ENCODE data around the gene ELAVL3. TPM values are rescaled to one million over a fixed set of nuclear protein-coding genes. Genes with fewer than 3 reads are reported as not detected.
"Not testable (repeated sequence)": the region's sequence is repeated elsewhere in the genome, so short reads cannot be mapped to it uniquely, and the experiment has no call there.

ELAVL3 gene
- total RNA-seq, 2 experiments from 2014 or later: not detected

GRCh38 chr19:11495481-11495880 is 14.6 kb upstream of the ELAVL3 start:
- ChIA-PET POLR2A (no interaction called here), CTCF (interaction anchor here (0.7 to 1.7 kb wide), 3 partner anchors 13 to 68 kb away, joined by 3 to 4 read pairs (median 3); no protein-coding TSS in a partner anchor)

GRCh38 chr19:11494634-11495285 is 13.9 kb upstream of the ELAVL3 start:
- POLR2A ChIA-PET: no interaction called here
- CTCF ChIA-PET: interaction anchor here (1.1 to 1.7 kb wide), 3 partner anchors 9 to 69 kb away, joined by 3 to 4 read pairs (median 3); no protein-coding TSS in a partner anchor

- ChIA-PET POLR2A (no interaction called here), CTCF (no interaction called here)
These were observed 8.5 kb upstream of the ELAVL3 start for GRCh38 chr19:11489378-11489777.

- CTCF ChIA-PET: no interaction called here
- POLR2A ChIA-PET: no interaction called here
These were observed 6.0 kb upstream of the ELAVL3 start for GRCh38 chr19:11486661-11487503.

- ChIA-PET POLR2A (no interaction called here), CTCF (interaction anchor here (0.8 to 1.3 kb wide), 4 partner anchors 9 to 103 kb away, joined by 3 to 5 read pairs (median 3); no protein-coding TSS in a partner anchor)
These were observed 4.5 kb upstream of the ELAVL3 start for GRCh38 chr19:11485245-11485837.

GRCh38 chr19:11483366-11484111 is 2.7 kb upstream of the ELAVL3 start:
- ChIA-PET CTCF (interaction anchor here (0.6 to 1.9 kb wide), 29 partner anchors 9 to 522 kb away, joined by 3 to 29 read pairs (median 4); partner anchors contain the start of genes ELOF1, EPOR, ODAD3 and PRKCSH), POLR2A (interaction anchor here (0.8 to 1.3 kb wide), 3 partner anchors 77 to 110 kb away, joined by 3 to 9 read pairs (median 3); no protein-coding TSS in a partner anchor)

GRCh38 chr19:11482384-11483050 is 1.7 kb upstream of the ELAVL3 start:
- POLR2A ChIA-PET: interaction anchor here (0.6 to 1.3 kb wide), 8 partner anchors 30 to 740 kb away, joined by 3 to 17 read pairs (median 4); no protein-coding TSS in a partner anchor
- CTCF ChIA-PET: interaction anchor here (0.6 to 1.9 kb wide), 43 partner anchors 8 to 521 kb away, joined by 3 to 29 read pairs (median 3); partner anchors contain the start of genes ECSIT, ELOF1, EPOR and ODAD3

GRCh38 chr19:11481534-11482383 is 913 bp upstream of the ELAVL3 start:
- CTCF ChIA-PET: interaction anchor here (0.6 to 1.9 kb wide), 34 partner anchors 8 to 290 kb away, joined by 3 to 29 read pairs (median 4); partner anchors contain the start of genes ECSIT, EPOR, ODAD3 and PRKCSH
- POLR2A ChIA-PET: interaction anchor here (0.8 to 1.3 kb wide), 4 partner anchors 29 to 143 kb away, joined by 3 to 17 read pairs (median 7); no protein-coding TSS in a partner anchor

- CTCF ChIA-PET: no interaction called here
- POLR2A ChIA-PET: no interaction called here
These were observed 740 bp downstream of the ELAVL3 start for GRCh38 chr19:11479898-11480714.

GRCh38 chr19:11479090-11479897 is 1.6 kb downstream of the ELAVL3 start:
- ChIA-PET CTCF (no interaction called here), POLR2A (no interaction called here)

GRCh38 chr19:11478167-11479089 is 2.4 kb downstream of the ELAVL3 start:
- ChIA-PET POLR2A (interaction anchor here (0.5 kb wide), 1 partner anchor 28 kb away, joined by 10 read pairs; the partner anchor contains the start of gene ZNF653), CTCF (interaction anchor here (0.7 kb wide), 2 partner anchors 11 to 151 kb away, joined by 3 to 5 read pairs; no protein-coding TSS in a partner anchor)

- ChIA-PET CTCF (no interaction called here), POLR2A (no interaction called here)
These were observed 5.0 kb downstream of the ELAVL3 start for GRCh38 chr19:11475861-11476260.

GRCh38 chr19:11475343-11475742 is 5.5 kb downstream of the ELAVL3 start:
- POLR2A ChIA-PET, CTCF ChIA-PET: not testable (repeated sequence)

GRCh38 chr19:11473725-11474124 is 7.1 kb downstream of the ELAVL3 start:
- POLR2A ChIA-PET: no interaction called here
- CTCF ChIA-PET: interaction anchor here (1.7 kb wide), 1 partner anchor 9 kb away, joined by 4 read pairs; no protein-coding TSS in a partner anchor

Data from activated CD8-positive, alpha-beta memory T cell treated with anti-CD3 and anti-CD28 coated beads for 36 hours (primary cell).